Omental fat pad (tissue), 4 donors: ENCODE results near the gene TTI1. TPM values are rescaled to one million over a fixed set of nuclear protein-coding genes. Genes with fewer than 3 reads are reported as not detected.

Experiments used
- ATAC-seq: fragments of 150-250 bp; one replicate; pipeline ENCODE4 v1.9.1; 2016; ENCODE audit warnings: mild to moderate bottlenecking, moderate library complexity; ENCODE audit not compliant: low FRiP score
- DNase-seq: peaks from one replicate; pipeline ENCODE4 v3.0.0-alpha.2; 2019; ENCODE audit warnings: low spot score
- CTCF ChIP-seq, 3 donors: fragments of 450-650 bp; IDR thresholded peaks; one replicate each; pipeline ENCODE4 v1.5.1; 2016 to 2017; ENCODE audit warnings: antibody characterized with exemption in 3 of 3, mild to moderate bottlenecking in 3 of 3, moderate library complexity in 2 of 3
- total RNA-seq, 4 donors: library from RNA; depleted of rRNA; stranded (reverse); fragments of >200 nt; gene quantifications; one replicate each; pipeline ENCODE4 v1.1.0, GENCODE V29; 2016

TTI1 gene
- 10 to 100 TPM; 10.6 to 29.3 (median 15.0) TPM for total RNA-seq

GRCh38 chr20:38033330-38034107 lies at the start of gene TTI1, which contains the start of gene RPRD1B:
Gene TTI1 (minus strand): TSS chr20:38033456. CDS start chr20:38013816, 19,640 bp downstream.
Gene RPRD1B (plus strand): TSS chr20:38033746. CDS start chr20:38033948, 202 bp downstream.
- ATAC-seq: peak; percentile 91
- no peak for TF ChIP-seq CTCF (IDR thresholded peaks at IDR 0.05)
- peak; percentile 80 for DNase-seq

GRCh38 chr20:38082894-38083293 lies 49.6 kb upstream of the TTI1 start:
- no peak for ATAC-seq
- no peak for TF ChIP-seq CTCF (IDR thresholded peaks at IDR 0.05)

DNA sequence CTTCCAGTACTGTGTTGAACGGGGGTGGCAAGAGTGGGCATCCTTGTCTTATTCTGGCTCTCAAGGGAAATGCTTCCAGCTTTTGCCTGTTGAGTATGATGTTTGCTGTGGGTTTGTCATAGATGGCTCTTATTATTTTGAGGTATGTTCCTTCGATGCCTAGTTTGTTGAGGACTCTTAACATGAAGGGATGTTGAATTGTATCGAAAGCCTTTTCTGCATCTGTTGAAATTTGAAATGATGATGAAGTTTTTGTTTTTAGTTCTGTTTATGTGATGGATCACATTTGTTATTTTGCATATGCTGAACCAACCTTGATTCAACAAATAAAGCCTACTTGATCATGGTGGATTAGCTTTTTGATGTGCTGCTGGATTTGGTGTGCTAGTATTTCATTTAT lies 48.3 kb upstream of the TTI1 start:
- TF ChIP-seq CTCF (IDR thresholded peaks at IDR 0.05): no peak
- no peak for DNase-seq
- ATAC-seq: no peak

More at GRCh38 chr20:38082894-38083293, 49.6 kb upstream of the TTI1 start:
- no peak for DNase-seq

DNA sequence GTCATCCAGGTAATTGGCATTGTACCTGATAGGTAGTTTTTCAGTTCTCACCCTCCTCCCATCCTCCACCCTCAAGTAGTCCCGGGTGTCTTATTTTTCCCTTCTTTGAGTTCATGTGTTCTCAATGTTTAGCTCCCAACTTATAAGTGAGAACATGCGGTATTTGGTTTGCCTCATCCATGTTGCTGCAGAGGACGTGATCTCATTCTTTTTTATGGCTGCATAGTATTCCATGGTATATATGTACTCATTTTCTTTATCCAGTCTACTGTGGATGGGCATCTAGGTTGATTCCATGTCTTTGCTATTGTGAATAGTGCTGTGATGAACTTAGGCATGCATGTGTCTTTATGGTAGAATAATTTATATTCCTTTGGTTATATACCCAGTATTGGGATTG lies 46.1 kb upstream of the TTI1 start:
- ATAC-seq: no peak
- no peak for DNase-seq
- no peak for TF ChIP-seq CTCF (IDR thresholded peaks at IDR 0.05)

DNA sequence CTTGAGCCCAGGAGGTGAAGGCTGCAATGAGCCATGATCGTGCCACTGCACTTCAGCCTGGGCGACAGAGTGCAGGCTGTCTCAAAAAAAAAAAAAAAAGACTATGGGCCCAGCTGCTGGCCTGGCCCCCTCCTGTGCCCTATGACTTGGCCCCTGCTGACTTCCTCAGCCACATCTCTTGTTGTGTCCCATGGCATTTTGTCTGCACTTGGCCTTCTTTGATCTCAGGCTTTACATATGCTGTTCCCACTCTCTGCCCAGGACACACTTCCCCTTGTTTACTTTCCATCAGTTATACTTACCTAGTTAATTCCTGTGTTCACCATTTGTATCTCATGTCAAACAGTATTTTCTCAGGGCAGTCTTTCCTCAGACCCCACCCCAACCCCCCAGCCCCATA lies 44.8 kb upstream of the TTI1 start:
- ATAC-seq: no peak
- TF ChIP-seq CTCF (IDR thresholded peaks at IDR 0.05): no peak

GRCh38 chr20:38076548-38076947 lies 43.3 kb upstream of the TTI1 start:
- no peak for TF ChIP-seq CTCF (IDR thresholded peaks at IDR 0.05)
- ATAC-seq (no peak), DNase-seq (no peak)

More for the DNA sequence above, 44.8 kb upstream of the TTI1 start:
- no peak for DNase-seq
